GM21529 (cell line): Measurements from ENCODE around the gene EDN2.

Source experiments
- ATAC-seq: cut with Tn5 transposase; IDR thresholded peaks from one replicate; pipeline ENCODE4 v1.9.1; 2021; ENCODE audit not compliant: unreplicated experiment

Gene EDN2

DNA sequence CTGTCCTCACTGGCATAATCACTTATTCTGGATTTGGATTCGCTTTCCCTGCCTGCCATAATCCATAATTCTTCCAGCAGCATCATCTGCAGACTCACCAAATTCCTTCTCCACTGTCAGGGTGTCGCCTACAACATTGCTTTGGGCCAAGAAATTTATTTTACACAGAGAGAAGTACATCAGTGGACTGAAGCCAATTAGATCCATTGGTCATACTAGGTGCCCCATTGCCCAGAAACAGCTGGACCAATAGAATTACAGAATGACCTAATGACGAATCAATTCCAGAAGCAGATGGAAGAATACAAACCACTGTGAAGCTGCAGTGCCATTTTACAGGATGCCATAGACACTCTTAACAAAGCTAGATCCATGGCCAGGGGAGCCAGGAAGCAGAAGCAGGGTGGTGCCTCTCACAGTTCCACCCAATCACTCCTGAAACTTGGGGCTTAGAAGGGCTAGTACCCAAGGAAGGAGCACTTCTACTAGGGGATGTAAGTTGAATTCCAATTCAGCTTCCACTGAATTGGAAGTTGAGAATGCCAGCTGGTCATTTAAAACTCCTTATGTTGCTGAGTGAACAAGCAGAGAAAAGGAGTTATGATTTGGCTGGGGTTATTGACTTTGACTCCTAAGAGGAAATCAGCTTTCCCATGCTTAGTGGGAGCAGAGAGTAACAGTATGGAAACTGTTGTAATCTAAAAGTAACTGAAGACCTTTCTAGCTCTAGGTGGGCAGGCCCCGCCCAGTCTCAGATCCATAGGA lies 44.0 kb downstream of the EDN2 start:
- no peak for ATAC-seq

DNA sequence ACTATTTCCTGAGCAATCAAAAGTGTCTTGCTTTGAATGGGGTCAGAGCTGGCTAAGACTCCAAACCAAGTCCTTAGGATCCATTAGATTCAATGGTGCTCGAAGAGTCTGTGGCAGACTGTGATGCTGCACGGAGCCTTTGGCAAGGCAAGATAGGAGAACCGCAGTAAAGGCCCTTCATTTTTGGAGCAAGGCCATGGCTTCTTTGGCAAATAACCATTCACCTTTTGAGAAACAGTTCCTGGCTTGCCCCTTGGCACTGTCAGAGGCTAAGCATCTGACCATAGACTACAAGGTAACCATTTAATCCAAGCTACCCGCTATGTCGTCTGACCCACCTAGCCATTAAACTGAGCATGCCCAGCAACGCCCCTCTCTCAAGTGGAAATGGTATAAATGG lies 45.2 kb downstream of the EDN2 start:
- no peak for ATAC-seq

DNA sequence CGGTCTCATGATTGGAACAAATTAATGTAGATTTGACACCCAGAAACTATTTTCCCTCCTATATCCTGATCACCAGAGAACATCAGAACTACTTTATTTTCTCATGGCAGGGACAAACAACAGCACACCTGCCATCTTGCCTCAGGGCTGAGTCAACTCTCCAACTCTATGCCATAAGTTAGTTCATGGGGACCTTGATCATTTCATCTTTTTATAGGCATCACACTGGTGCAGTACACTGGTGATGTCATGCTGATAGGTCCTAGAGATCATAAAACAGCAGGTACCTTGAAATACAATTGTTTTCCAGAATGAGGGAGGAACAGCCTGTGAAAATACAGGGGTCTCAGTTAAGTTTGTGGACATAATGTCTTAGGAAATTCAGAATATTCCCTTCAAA lies 45.8 kb downstream of the EDN2 start:
- ATAC-seq: no peak

DNA sequence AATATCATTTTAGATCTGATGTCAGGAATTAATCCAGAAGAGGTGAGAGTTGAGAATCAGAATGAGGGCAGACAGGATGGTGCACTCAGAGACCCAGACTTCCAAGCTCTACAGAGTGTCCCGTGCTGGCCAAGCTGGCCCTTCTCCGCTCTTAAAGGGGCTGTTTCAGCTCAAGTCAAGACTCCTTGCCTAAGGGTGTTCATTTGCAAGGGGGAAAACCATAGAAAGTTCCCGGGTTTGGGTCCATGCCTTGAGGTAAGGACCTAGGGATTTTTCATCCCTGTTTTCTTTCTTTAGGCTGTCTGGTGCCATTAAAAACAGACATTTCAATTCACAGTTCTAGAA lies 47.5 kb downstream of the EDN2 start:
- no peak for ATAC-seq

DNA sequence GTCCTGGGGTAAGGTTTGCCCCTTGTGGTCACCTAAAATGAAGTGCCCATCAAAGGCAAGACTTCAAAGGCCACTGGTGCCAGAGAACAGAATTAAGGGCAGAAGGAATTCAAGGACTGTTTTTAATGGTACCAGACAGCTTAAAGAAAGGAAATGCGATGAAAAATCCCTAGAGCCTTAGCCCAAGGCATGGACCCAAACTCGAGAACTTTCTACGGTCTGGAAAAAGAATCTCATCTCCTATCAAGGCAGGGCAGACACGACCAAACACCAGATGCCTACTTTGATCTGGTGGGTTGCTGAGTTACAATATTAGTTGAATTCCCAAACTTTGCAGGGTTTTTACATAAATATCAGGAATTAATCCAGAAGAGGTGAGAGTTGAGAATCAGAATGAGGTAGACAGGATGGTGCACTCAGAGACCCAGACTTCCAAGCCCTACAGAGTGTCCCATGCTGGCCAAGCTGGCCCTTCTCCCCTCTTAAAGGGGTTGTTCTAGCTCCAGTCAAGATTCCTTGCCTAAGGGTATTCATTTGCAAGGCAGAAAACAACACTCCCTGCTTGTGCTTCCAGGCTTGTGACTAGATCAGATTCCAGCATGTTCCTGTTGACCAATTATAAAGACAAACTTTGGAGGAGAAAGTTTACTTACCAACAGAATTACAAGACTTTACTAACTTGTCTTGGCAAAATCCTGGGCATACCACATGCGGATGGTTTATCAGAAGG lies 48.0 kb downstream of the EDN2 start:
- ATAC-seq: no peak

DNA sequence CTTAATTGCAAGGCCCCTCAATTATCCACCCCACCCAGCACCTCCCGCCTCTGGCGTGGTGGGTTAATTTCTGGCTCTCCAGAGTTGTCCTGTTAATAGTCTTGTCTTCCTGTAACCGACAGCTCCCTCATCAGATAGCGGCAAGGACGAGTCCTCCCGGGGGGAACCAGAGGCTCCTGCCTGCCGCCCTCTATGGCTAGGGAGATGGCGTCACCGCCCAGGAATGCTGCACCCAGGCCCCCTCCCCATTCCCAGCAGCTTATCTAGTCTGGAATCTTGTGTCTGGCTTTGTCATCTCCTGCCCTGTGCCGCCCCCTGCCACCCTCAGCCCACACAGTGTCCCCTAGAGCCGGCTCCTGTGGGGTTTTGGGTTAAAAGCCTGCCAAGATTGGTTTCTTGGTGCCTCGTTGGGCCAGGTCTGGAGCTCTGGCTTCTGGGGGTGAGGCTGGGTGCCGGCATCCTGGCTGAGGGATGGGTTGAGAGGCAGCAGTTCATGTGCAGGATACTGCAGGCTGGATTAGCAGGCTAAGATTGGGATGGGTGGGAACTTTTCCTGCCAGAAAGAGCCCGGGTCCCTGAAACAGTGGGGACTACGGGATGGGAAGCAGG lies 48.8 kb downstream of the EDN2 start:
- no peak for ATAC-seq

DNA sequence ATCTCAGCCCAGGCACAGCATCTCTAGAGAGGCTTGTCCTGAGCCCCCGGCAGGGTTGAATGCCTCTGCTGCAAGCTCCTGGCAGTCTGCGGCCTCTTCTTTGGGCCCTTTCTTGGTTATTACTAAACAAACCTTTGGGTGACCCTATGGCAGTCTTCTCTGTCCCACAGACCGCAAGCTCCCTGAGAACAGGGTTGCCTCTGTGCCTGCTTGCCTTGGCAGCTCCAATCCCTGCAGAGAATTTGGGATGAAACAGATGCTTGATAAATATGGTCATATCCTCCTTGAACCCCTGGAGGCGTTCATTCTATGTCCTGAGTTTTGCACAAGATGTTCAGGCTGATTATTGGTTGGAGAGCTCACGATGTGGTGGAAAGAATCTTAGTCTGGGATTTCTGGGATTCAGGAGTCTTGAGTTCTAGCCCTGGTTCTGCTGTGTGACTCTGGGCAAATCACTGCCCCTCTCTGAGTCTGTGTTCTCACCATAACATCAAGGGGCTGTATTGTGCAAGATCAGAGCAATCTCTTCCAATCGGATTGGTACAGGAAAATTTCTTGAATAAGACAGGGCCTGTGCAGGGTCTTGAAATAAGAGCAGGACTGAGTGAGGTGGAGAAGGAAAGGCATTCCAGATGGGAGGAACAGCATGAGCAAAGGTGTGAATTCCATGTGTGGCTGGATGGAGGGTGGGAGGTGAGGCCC lies 49.6 kb downstream of the EDN2 start:
- ATAC-seq: no peak

DNA sequence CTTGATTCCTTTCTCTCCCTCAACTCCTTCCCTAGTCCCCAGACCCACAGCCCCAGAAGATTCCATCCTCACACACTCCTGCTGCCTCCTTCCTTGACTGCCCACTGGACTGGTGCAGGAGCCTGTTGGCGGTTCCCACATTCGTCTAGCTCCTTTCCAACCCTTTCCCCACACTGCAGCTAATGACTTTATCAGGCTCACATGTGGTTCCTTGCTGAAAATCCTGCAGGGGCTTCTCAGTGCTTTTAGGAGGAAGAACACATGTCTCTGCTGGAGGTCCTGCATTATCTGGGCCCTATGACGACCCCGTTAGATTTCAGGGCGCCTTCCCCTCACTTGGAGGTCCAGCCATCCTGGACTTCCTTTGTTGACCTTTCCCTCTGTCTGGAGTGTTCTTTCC lies 50.2 kb downstream of the EDN2 start:
- no peak for ATAC-seq

DNA sequence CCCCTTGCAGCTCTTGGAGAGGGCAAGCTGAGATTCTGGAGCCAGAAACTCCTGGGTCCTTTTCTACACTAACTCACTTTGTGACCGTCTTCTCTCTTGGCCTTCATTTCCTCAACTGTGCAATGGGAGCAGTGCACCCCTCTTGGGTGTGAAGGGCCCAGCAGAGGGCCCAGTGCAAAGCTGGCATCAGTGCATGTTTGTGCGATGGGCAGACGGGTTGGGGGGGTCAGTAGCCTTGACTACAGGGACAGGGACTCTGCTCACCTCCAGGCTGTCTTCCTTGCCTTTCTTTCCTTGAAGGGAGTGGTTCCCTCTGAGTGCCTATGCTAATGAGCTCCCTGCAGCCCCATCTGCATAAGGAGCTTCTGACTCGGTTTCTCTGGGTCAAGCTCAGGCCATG lies 51.0 kb downstream of the EDN2 start:
- ATAC-seq: no peak

DNA sequence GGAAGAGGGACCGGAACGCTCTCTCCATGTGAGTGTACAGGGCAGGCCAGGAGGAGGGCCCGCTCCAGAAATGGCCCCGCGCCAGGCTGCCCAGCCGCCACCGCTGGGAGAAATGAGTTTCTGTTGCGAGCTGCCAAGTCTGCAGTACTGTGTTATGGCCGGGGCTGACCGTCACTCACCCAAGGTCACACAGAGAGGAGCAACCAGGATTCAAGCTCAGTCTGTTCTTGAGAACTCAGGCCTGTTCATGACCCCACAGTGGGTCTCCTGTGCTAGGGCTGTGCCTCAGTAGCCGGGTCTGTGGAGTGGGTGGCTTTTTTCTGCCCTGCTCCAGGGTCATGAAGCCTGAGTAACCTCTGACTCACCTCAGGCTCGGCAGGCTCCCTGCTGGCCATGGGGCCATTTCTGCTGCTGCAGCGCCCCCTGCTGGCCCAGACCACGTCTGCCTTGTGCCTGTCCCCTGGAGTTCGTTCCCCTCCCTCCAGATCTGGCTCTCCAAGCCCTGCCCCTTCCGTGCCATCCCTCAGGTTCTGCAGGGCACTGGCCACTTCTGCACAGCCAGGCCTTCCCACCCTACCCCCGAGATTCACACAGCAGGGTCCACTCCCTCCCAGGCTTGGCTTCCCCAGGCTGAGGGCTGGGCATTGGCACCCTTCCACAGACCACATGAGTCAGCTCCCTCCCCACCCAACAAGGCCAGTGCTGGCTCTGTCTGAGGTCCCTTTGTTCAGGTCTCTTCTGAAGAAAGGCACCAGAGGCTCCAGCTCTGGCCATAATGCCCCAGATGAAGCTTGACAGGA lies 51.8 kb downstream of the EDN2 start:
- ATAC-seq: peak; percentile 52

DNA sequence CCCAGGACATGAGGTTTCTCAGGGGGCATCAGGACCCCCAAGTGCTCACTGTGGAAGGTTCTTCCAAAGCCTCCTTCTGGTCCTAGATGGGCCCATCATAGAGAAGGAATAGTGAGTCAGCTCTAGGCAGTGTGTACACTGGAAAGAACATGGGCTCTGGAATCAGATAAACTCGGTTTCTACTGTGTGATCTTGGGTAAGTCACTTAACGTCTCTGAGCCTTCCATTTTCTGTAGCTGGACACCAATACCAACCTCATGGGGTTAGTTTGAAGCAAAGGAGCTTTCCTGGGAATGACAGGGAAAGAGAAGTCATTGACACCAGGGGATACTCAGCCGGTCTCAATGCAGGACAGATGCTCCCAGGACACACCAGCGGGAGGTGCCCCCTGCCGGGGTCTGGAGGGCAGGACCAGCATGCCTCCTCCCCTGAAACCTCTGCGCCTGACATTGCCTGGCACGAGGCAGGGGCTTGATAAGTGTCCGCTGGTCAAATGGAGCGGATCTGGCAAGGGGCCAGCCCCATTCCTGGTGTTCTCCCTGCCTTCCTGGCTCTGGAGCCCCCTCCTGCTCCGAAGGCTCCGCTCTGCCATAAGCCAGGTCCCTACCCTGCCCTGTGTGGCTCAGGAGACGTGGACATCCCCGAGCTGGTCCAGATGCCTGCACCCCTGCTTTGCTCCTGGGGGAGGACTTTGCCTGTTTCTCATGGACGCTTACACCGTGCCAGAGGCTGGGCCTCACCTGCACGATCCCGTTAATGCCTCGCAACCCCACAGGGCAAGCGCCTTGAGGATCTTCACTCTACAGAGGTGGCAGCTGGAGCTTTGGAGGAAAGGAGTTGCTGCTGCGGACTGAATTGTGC lies 52.8 kb downstream of the EDN2 start:
- ATAC-seq: no peak

DNA sequence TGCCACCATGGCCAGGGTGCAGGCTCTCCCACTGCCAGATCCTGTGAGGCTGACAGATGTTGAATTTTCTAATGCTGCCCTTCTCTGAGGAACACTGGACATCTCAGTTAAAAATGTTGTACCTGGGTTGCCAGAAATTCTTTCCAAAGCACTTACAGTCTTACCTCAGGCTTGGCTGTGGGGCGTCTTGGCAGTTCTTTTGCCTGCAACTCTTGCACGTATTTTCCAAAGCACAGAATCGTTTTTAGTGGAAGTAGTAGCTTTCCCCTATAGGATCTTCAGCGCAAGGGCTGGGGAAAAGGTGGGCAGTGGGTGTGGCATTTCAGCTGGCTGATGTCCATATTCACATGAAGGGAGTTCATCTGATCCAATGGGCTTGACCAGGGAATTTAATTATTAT lies 53.9 kb downstream of the EDN2 start:
- ATAC-seq: no peak

DNA sequence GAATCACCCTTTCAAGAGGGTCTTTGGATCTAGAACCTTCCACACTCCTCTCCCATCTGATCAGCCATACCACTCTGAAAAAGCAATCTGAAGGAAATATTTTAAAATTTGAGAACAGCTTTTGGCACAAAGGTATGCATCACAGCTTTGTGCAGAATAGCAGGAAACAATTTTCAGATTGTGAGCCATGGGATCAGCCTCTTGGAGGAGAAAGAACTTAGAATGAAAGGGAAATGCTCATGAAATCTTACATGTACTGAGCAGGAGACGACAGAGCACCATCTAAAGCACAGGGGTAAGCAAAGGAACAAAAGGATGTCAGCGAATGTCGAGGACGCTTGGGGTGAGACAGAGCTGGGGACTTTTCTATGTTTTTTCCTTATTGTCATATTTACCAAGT lies 54.4 kb downstream of the EDN2 start:
- ATAC-seq: no peak

DNA sequence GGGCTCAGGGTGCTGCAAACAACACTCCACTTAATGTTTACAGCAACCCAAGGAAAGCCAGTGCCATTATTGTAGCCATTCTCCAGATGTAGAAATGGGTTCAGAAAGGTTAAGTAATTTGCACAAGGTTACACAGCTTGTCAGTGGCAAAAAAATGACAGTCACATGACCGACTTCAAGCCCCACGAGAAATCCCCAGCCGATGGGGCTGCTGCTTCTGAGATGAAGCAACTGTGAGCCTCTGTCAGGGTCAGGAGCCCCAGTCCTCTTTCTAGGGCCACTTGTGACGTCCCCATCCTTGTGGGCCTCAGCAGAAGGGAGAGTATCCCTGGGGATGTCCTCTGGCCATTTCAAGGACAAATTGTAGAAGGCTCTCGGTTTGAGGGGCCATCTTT lies 54.8 kb downstream of the EDN2 start:
- ATAC-seq: no peak
